Loucy (cell line): ENCODE results near the gene SEC22C.

Source experiments
- H2AFZ ChIP-seq: fragments of 200-600 bp; sonication (generic); 2 replicates; pipeline ENCODE4 v1.6.0; 2016; ENCODE audit warnings: antibody characterized with exemption, mild to moderate bottlenecking, low read length, moderate library complexity
- H3F3A ChIP-seq: fragments of 200-600 bp; 2 replicates; pipeline ENCODE4 v1.6.0; 2016; ENCODE audit warnings: antibody characterized with exemption, low read depth, mild to moderate bottlenecking
- H3K27me3 ChIP-seq: fragments of 200-600 bp; sonication (generic); 2 replicates; pipeline ENCODE4 v1.6.1; 2014; ENCODE audit warnings: low read length, mild to moderate bottlenecking; ENCODE audit not compliant: insufficient read depth, poor library complexity, severe bottlenecking
- H3K36me3 ChIP-seq: fragments of 200-600 bp; sonication (generic); 2 replicates; pipeline ENCODE4 v1.6.1; 2016; ENCODE audit warnings: low read length; ENCODE audit not compliant: insufficient read depth
- H3K4me1 ChIP-seq: fragments of 200-600 bp; sonication (generic); 2 replicates; pipeline ENCODE4 v1.5.1; 2014; ENCODE audit warnings: low read length, mild to moderate bottlenecking; ENCODE audit not compliant: insufficient read depth, poor library complexity, severe bottlenecking
- H3K4me2 ChIP-seq: fragments of 200-600 bp; sonication (generic); 2 replicates; pipeline ENCODE4 v1.6.0; 2014; ENCODE audit warnings: antibody characterized with exemption, low read length, low read depth, mild to moderate bottlenecking; ENCODE audit not compliant: poor library complexity, severe bottlenecking
- H3K4me3 ChIP-seq: fragments of 200-600 bp; sonication (generic); 2 replicates; pipeline ENCODE4 v1.5.1; 2014; ENCODE audit warnings: low read length, mild to moderate bottlenecking, mixed read lengths; ENCODE audit not compliant: poor library complexity, severe bottlenecking
- H3K79me2 ChIP-seq: fragments of 200-600 bp; sonication (generic); 2 replicates; pipeline ENCODE4 v1.6.1; 2014; ENCODE audit warnings: low read length; ENCODE audit not compliant: insufficient read depth
- H3K9ac ChIP-seq: fragments of 200-600 bp; sonication (generic); 2 replicates; pipeline ENCODE4 v1.6.0; 2014; ENCODE audit warnings: mild to moderate bottlenecking, low read depth, low read length, moderate library complexity; ENCODE audit not compliant: poor library complexity, severe bottlenecking
- H3K9me2 ChIP-seq: fragments of 200-600 bp; sonication (generic); replicated peaks from 2 replicates; pipeline ENCODE4 v1.6.1; 2016; ENCODE audit warnings: low read depth, low read length, mixed read lengths
- H3K9me3 ChIP-seq: fragments of 200-600 bp; sonication (generic); 2 replicates; pipeline ENCODE4 v1.6.1; 2014; ENCODE audit warnings: mild to moderate bottlenecking, antibody characterized with exemption, low read length, low read depth; ENCODE audit not compliant: insufficient read depth
- H4K20me1 ChIP-seq: fragments of 200-600 bp; sonication (generic); 2 replicates; pipeline ENCODE4 v1.6.0; 2014; ENCODE audit warnings: antibody characterized with exemption, low read length, mild to moderate bottlenecking; ENCODE audit not compliant: insufficient read depth, poor library complexity, severe bottlenecking
- CTCF ChIP-seq: fragments of 200-600 bp; sonication (generic); conservative IDR thresholded peaks from 2 replicates; pipeline ENCODE4 v1.5.1; 2014; ENCODE audit warnings: mild to moderate bottlenecking, antibody characterized with exemption, low read length
- EZH2phosphoT487 ChIP-seq: fragments of 200-600 bp; IDR thresholded peaks from 2 replicates; pipeline ENCODE4 v1.6.1; 2018; ENCODE audit warnings: antibody characterized with exemption, mild to moderate bottlenecking, moderate library complexity, borderline replicate concordance

SEC22C gene

DNA sequence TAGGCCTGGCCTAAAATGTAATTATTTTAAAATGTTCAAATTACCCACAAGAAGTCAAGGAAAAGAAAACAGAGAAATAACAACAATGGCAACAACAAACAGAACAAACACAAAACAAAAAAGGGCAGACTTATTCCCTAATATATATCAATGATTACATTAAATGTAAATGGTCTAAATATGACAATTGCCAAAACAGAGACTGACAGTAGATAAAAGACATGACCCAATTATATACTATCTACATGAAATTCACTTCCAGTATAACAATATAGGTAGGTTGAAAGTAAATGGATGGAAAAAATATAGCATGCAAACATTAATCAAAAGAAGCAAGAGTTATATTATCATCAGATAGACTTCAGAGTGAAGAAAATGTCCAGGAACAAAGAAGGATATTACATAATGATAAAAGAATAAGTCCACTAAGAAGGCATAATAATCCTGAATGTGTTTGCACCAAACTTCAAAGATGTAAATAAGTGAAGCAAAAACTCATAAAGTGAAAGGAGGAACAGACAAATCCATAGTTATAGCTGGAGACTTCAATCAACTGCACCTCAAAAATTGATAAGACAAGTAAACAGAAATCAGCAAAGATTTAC lies 6.5 kb downstream of the SEC22C start:
- TF ChIP-seq CTCF (no peak), EZH2phosphoT487 (no peak)
- Histone ChIP-seq H3K9me2 (no peaks in the 10 kb centered on the region), H2AFZ (no peak overlapping the region), H4K20me1 (no peaks in the 10 kb centered on the region), H3K4me1 (peaks cover 8% of the 10 kb centered on the region), H3K79me2 (peaks cover 13% of the 10 kb centered on the region; the same call in 1 of the 2 replicates), H3K36me3 (0 out of 2 replicates have a peak, but pooled peaks cover 4% of the 10 kb centered on the region), H3K9me3 (peaks cover 7% of the 10 kb centered on the region; the same call in 1 of the 2 replicates), H3K4me3 (no peak overlapping the region), H3K27me3 (no peaks in the 10 kb centered on the region), H3K9ac (no peak overlapping the region), H3F3A (no peaks in the 10 kb centered on the region), H3K4me2 (no peak overlapping the region)

DNA sequence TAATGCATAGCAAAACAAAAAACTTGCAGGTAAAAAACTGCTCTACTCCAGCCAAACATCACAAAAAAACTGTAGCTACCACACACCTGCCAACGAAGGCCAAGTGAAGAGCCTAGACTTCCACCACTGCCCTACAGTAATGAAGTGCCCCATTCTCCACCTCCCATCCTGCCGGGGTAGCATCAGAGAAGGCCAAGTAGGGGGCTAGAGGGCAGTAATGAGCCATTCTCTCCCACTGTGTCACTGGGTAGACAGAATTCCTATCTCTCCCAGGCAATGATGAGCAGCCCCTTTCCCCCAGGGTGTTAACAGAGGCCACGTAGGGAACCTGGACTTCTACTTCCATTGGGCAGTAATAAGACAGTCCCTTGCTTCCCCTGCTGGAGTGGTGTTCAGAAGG lies 9.5 kb downstream of the SEC22C start:
- Histone ChIP-seq H3K9me3 (peaks cover 7% of the 10 kb centered on the region; the same call in 1 of the 2 replicates), H3K79me2 (no peaks in the 10 kb centered on the region), H3K9me2 (no peaks in the 10 kb centered on the region), H3K4me3 (no peak overlapping the region), H3K36me3 (peaks cover 6% of the 10 kb centered on the region; the same call in 1 of the 2 replicates), H2AFZ (no peak overlapping the region), H3K27me3 (no peaks in the 10 kb centered on the region), H4K20me1 (no peaks in the 10 kb centered on the region), H3K4me2 (no peak overlapping the region), H3K4me1 (no peaks in the 10 kb centered on the region), H3F3A (no peaks in the 10 kb centered on the region), H3K9ac (no peak overlapping the region)
- TF ChIP-seq CTCF (peak; percentile 81), EZH2phosphoT487 (no peak)

DNA sequence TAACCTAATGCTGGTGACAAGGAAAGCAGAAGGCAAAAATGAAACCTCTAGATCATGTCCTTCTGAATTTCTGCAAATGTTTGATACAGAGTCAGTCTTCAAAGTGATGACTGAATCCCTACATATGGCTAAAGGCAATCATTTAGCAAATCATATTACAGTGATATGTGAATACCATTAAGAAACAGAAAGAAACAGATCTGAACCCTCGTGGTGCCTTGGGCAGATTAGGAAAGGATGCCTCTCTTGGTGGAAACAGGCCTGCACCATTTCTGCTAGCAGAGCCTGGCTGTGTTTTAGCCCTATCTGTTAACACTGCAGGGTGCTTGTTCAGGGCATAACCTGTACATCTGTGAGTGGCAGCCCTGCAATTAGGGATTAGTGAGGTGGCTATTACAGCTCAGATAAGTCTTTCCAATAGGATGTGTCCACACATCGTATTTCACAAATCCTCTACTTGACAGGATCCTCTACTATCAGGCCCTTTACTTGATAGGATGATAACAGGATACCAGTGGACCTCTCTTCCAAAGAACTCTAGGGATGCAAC lies 12.1 kb downstream of the SEC22C start:
- no peak overlapping the region for H3K4me2 ChIP-seq
- no peaks in the 10 kb centered on the region for H3K9me2 ChIP-seq
- no peaks in the 10 kb centered on the region; the same call in 1 of the 2 replicates for H3K9me3 ChIP-seq
- H3K27me3 ChIP-seq: no peaks in the 10 kb centered on the region
- no peak overlapping the region for H3K4me3 ChIP-seq
- TF ChIP-seq EZH2phosphoT487: no peak
- TF ChIP-seq CTCF: no peak
- H2AFZ ChIP-seq: no peak overlapping the region
- no peaks in the 10 kb centered on the region for H3K4me1 ChIP-seq
- no peaks in the 10 kb centered on the region for H3K79me2 ChIP-seq
- H4K20me1 ChIP-seq: no peaks in the 10 kb centered on the region
- H3F3A ChIP-seq: no peaks in the 10 kb centered on the region
- H3K36me3 ChIP-seq: peaks cover 10% of the 10 kb centered on the region; the same call in 1 of the 2 replicates
- no peak overlapping the region for H3K9ac ChIP-seq
